ENCODE measurements around the gene NOL9.
"Not testable (repeated sequence)": the region's sequence is repeated elsewhere in the genome, so short reads cannot be mapped to it uniquely, and the experiment has no call there.

Gene NOL9

DNA sequence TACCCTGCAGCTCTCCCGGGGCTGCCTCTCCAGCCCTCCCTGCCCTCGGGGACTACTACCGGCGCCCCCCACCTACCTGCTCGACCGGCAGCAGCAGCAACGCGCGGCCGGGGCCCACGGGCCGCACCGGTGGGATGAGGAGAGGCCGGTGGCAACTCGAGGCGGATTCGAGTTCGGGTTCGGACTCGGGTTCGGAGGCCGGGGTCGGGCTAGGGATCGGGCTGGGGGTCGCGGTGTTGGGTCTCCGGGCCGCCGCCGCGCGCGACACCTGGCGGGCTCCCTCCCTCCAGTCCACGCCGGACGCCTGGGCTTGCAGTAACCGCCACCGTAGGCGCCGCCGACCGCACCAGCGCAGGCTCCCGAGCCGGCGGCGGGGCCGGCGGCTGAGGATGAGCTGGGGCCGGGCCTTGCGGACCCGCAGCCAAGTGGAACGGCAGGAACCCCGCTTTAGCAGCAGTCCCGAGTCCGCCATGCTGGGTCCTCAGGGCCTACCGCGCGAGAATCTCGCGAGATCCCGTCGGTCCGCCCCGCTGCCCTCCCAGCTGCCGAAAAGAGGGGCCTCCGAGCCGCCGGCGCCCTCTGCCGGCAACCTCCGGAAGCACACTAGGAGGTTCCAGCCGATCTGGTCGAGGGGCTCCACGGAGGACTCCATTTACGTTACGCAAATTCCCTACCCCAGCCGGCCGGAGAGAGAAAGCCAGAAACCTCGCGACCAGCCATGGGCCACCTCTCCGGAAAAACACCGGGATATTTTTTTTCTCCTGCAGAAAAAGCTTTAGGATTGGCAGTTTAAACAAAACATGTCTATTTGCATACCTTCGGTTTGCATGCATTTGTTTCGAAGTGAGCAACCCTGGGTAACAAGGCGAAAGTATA, at the start of gene NOL9:
NOL9 (minus strand) TSS at position 483 of the 876 bp plus-strand sequence; CDS start at position 472, 11 bp downstream.
- no peaks in the 10 kb centered on the region for H3K9me3 Mint-ChIP-seq
- peak within 1 kb of the TSS; percentile 87 for H3K4me3 Mint-ChIP-seq
- peak; percentile 97 for DNase-seq
- no peaks in the 10 kb centered on the region for H3K27me3 Mint-ChIP-seq
- H3K27ac Mint-ChIP-seq = peak within 1 kb of the TSS; percentile 88
- peaks cover 31% of the 10 kb centered on the region for H3K36me3 Mint-ChIP-seq (ENCODE audit: low read depth)
- peaks cover 19% of the 10 kb centered on the region for H3K4me1 Mint-ChIP-seq (ENCODE audit: low read depth)

DNA sequence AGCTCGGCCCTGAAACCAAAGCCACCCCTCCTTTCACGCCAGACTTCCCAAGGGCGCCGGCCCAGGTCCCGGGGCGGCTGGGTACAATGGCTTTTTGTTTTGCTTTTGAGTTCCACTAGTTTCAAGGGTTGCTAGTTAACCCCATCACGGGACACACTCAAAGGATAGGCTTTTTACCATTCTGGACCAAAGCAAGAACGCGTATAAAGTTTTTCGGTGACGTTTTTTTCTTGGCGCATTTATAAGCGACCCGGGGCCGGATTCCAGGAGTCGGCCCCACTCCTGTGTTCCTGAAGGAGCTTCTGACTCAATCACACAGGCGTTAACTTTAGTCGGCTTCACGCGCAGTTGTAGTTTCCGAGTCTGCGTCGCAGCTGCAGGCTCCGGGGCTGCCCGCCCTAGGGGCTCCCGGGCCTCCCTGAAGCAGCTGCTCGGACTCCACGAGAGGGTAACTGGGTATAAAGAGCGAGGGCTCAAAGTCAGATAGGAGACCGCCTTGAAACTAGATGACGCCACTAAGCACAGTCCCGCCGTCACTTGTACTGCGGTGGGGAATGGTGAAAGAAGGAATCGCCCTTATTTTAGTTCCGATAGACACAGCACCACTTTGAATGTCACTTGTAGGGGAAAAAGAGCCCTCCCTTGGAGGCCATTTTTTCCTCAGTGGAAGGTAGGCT, 49.1 kb upstream of the NOL9 start:
- H3K36me3 Mint-ChIP-seq (ENCODE audit: low read depth) = peaks cover 33% of the 10 kb centered on the region
- no peaks in the 10 kb centered on the region for H3K9me3 Mint-ChIP-seq
- H3K4me1 Mint-ChIP-seq (ENCODE audit: low read depth) = peaks cover 28% of the 10 kb centered on the region
- peak; percentile 80 for DNase-seq
- peak overlapping the region; percentile 97 for H3K27ac Mint-ChIP-seq
- H3K4me3 Mint-ChIP-seq = peak overlapping the region; percentile 81
- H3K27me3 Mint-ChIP-seq = no peaks in the 10 kb centered on the region

DNA sequence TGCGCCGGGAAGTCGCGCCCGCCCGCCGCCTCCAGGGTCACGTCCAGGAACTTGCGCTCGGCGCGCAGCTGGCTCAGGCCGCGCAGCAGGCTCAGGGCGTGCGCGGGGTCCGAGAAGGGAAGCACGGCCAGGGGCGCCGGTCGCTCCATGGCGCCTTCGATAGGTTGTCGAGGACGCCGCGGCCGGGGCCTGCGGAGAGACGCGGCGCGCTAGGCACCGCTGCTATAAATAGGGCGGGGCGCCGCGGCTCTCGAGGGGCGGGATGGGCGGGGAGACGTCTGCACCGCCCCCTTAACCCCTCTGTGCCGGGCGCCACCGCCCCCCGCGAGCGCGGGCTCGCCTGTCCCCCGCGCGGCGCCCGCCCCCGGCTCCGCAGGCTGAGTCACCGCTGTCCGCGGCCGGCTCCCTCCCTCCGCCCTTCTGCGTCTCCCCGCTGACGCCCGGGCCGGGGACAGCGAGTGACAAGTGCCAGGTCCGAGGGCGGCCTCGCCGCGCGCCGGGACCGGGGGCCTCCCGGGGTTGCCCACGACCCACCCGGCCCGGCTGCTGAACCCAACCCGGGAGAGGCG, 48.4 kb upstream of the NOL9 start, which contains the start of gene KLHL21:
KLHL21 (minus strand) TSS at position 201 of the 569 bp plus-strand sequence; CDS start at position 149, 52 bp downstream.
- Mint-ChIP-seq H3K4me1 (ENCODE audit: low read depth) (peaks cover 31% of the 10 kb centered on the region), H3K27ac (peak within 1 kb of the TSS; percentile 98), H3K27me3 (no peaks in the 10 kb centered on the region), H3K36me3 (ENCODE audit: low read depth) (peaks cover 39% of the 10 kb centered on the region), H3K9me3 (no peaks in the 10 kb centered on the region), H3K4me3 (peak within 1 kb of the TSS; percentile 92)
- peak; percentile 92 for DNase-seq

DNA sequence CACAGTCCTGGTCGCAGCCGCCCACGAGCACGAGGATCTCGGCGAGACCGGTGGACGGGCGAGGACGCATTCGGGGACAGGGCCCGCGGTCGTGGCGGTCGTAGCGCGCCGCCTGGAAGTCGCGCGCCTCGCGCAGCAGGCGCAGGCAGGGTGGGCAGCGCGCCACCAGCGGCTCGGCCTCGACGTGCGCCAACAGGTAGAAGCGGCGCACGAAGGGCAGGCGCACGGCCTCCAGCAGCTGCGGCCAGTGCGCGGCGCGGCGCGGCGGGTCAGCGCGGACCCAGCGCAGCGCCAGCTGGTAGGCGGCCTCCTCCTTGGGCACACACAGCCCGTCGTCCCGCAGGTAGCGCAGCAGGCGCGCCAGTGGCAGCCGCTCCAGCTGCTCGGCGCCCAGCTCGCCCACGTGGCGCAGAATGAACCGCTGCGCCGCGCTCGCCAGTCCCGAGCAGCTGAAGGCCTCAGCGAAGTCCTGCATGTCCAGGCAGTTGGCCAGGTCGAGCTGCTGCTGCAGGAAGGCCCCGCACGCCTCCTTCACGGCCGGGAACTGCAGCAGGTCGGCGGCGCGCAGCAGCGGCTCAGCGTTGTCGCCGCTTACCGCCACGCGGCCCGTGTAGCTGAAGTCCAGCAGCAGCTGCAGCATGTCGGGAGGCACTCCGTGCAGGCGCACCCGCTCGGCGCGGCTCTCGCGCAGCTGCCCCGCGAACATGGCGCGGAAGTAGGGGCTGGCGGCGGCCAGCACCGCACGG, 47.8 kb upstream of the NOL9 start:
- Mint-ChIP-seq H3K36me3 (ENCODE audit: low read depth) (peaks cover 46% of the 10 kb centered on the region), H3K4me3 (peak overlapping the region; percentile 92), H3K4me1 (ENCODE audit: low read depth) (peaks cover 38% of the 10 kb centered on the region), H3K9me3 (no peaks in the 10 kb centered on the region), H3K27me3 (no peaks in the 10 kb centered on the region), H3K27ac (peak overlapping the region; percentile 98)
- DNase-seq = no peak

DNA sequence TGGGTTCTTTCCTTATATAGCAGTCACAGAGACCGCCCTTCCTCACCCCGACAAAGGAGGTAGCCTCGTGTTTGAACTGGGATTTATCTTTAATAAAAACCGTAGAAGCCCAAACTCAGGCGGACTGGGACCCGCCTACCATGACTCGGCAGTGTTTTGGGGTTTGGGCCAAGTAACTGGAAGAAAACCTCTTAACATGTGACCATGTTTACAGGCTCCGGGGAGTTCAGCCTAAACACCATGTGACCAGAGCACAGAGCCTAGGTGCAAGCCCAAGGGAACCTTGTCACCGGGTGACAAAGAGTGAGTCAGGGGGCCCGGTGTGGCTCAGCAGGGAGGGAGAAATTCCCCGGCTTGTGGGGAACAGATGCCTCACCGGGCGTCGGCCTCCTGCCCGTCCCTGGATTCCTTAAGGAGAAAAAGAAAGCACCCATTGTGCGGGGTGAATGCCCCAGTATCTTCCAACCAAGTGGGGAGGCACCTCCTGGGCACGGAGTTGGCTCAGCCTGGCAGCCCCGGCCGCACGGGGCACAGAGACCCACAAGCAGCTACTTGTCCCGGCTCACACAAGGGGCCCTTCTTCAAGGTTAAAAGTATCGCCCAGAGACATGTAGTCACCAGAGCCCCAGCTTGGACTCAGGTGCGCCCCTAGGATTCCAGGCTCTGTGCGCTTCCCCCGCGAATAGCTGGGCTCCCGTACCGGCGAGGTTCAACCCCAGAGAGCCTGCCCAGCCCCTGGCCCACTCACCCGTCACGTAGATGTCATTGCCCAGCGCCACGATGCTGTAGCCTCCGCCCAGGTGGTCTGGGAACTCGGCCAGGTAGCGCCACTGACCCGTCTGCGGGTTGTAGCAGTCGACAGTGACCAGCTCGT, 47.0 kb upstream of the NOL9 start:
- H3K4me1 Mint-ChIP-seq (ENCODE audit: low read depth) = peaks cover 46% of the 10 kb centered on the region
- peak overlapping the region; percentile 92 for H3K4me3 Mint-ChIP-seq
- DNase-seq = peak; percentile 86
- peak overlapping the region; percentile 98 for H3K27ac Mint-ChIP-seq
- H3K9me3 Mint-ChIP-seq = no peaks in the 10 kb centered on the region
- H3K36me3 Mint-ChIP-seq (ENCODE audit: low read depth) = peaks cover 54% of the 10 kb centered on the region
- H3K27me3 Mint-ChIP-seq = no peaks in the 10 kb centered on the region

DNA sequence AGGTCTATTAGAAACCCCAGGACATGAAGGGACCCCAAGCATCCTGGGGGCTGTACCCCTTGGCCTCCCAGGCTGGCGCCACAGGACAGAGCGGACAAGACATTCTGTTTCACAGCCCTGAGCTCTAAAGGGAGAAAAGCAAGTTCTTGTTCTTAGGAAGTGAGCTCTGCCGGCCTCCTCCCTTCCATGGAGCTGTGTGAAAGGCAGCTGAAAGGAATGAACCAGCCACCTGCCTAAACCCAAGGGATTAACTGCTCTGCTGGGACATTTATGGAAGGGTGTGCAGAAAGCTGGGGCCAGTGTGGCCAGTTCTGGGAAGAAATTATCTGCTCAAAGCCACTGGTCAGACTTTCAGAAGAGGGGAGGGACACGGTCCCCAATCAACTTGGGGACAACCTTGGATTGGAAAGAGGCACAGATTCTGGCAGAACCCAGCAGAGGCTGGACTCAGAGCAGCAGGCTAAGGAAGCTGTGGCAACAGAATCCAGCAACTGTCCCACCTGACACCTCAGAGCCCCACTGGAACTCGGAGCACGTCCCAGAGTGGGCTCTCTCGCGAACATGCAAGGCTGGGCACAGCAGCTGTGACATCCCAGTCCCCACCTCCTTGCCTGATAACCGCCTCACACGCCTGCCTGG, 46.2 kb upstream of the NOL9 start:
- Mint-ChIP-seq H3K27ac (peak overlapping the region; percentile 98), H3K4me3 (peak overlapping the region; percentile 92), H3K36me3 (ENCODE audit: low read depth) (peaks cover 62% of the 10 kb centered on the region), H3K9me3 (no peaks in the 10 kb centered on the region), H3K4me1 (ENCODE audit: low read depth) (peaks cover 53% of the 10 kb centered on the region), H3K27me3 (no peaks in the 10 kb centered on the region)
- no peak for DNase-seq

DNA sequence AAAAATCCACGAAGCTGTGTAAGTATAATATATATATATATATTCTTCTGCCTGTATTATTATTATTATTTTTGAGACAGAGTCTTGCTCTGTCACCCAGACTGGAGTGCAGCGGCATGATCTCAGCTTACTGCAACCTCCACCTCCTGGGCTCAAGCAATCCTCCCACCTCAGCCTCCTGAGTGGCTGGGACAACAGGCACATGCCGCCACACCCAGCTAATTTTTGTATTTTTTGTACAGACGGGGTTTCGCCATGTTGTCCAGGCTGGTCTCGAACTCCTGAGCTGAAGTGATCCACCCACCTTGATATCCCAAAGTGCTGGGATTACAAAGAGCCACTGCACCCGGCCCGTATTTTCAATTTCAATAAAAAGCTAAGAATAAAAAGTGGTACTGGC, 45.7 kb upstream of the NOL9 start:
- peaks cover 55% of the 10 kb centered on the region for H3K4me1 Mint-ChIP-seq (ENCODE audit: low read depth)
- not testable (repeated sequence) for H3K27me3 Mint-ChIP-seq, DNase-seq, H3K9me3 Mint-ChIP-seq
- H3K27ac Mint-ChIP-seq = peak overlapping the region; percentile 98
- peaks cover 67% of the 10 kb centered on the region for H3K36me3 Mint-ChIP-seq (ENCODE audit: low read depth)
- H3K4me3 Mint-ChIP-seq = peak overlapping the region; percentile 92

DNA sequence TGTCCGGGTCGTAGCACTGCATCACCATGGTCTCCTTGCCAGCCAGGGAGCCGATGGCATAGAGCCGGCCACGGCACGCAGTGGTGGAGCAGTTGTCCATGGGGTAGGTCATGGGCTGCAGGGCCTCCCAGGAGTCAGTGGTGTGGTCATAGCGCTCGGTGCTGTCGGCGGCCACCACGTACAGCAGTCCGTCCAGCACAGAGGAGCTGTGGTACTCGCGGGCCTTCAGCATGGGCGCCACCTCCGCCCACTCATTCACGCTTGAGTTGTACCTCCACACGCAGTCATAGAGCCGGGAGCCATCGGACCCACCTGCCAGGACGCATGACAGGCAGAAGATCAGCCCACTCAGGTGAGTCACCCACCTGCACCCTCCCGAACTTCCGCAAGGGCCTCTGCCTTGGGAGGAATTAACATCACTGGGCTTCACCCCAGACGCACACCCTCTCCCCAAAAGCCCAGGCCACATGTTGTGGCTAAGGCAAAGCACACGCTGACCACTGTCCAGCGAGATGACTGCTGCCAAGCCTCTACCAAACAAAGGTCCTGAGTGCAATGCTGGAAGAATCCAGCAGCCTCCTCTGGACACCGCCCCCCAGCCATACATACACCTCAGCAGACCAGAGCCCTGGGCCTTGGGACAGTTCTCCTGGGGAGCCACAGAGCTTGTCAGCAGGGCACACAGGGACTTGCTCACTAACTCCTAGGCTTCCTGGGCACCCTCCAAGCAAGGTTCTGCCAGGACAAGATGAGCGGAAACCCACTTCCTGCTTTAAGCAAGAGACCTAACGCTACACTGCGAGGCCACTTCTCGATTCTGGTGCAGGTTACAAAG, 45.0 kb upstream of the NOL9 start:
- Mint-ChIP-seq H3K4me1 (ENCODE audit: low read depth) (peaks cover 54% of the 10 kb centered on the region), H3K27ac (peak overlapping the region; percentile 98), H3K9me3 (no peaks in the 10 kb centered on the region), H3K36me3 (ENCODE audit: low read depth) (peaks cover 73% of the 10 kb centered on the region), H3K4me3 (peak overlapping the region; percentile 92), H3K27me3 (no peaks in the 10 kb centered on the region)
- DNase-seq = peak; percentile 64

DNA sequence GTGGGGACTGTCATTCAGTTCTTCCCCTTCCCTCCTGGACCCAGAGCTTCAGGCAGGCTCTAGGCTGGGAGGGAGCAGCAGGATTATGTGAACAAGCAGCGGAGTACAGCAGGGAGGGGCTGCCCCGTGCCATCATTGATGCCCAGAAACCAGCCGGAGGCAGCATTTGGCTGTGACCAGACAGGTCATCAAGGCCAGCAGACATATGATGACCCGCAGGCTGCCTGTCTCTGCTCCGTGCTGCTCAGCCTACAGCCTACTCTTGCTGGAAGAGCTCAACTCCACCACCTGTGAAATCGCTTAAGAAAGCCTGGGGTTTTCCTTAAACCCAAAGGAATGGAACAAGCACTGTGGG, 43.4 kb upstream of the NOL9 start:
- peaks cover 89% of the 10 kb centered on the region for H3K36me3 Mint-ChIP-seq (ENCODE audit: low read depth)
- H3K4me3 Mint-ChIP-seq = no peak overlapping the region
- no peaks in the 10 kb centered on the region for H3K9me3 Mint-ChIP-seq
- no peak for DNase-seq
- H3K4me1 Mint-ChIP-seq (ENCODE audit: low read depth) = peaks cover 51% of the 10 kb centered on the region
- H3K27me3 Mint-ChIP-seq = no peaks in the 10 kb centered on the region
- H3K27ac Mint-ChIP-seq = peak overlapping the region; percentile 75

DNA sequence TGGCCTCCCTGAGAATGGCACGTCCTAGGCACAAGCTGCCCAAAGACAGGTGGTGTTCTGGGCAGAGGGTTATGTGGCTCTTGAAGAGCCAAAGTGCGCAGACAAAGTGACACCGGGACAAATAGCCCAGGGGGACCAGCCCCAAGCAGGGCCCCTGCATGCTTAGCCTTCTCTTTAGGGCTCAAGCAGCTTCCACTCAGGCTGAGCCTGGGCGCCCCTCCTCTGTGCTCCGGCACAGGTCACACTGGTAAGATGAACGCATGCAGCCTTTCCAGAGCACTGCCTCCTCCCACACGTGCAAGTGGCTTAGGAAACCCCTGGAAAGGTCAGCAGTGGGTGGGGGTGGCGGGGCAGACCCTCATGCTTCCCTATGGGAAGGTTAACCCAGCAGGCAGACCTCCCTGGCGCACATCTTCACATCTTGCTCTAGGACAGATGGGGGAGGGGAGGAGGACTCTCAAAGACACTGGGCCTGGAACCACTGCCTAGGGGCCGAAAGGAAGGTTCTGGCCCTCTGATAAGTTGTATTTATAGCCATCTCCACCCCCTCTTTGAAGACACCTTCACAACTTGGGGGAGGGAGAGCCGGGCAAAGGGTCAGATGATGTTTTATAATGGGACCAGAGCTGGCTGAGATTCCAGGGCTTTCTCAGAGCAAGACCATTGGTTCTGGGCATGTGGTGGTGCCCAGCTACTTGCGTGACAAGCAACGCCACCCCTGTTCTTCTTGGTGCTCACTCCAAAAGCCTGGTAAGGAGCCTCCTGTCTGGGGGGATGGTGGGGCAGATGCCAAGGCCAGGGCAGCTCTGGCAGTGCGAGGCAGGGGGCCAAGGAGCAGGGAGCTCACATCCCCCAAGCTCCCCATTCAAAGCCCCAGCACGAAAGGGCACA, 42.8 kb upstream of the NOL9 start:
- no peak for DNase-seq
- Mint-ChIP-seq H3K36me3 (ENCODE audit: low read depth) (peaks cover 96% of the 10 kb centered on the region), H3K4me1 (ENCODE audit: low read depth) (peaks cover 51% of the 10 kb centered on the region), H3K27me3 (no peaks in the 10 kb centered on the region), H3K4me3 (no peak overlapping the region), H3K9me3 (no peaks in the 10 kb centered on the region), H3K27ac (peak overlapping the region; percentile 75)

DNA sequence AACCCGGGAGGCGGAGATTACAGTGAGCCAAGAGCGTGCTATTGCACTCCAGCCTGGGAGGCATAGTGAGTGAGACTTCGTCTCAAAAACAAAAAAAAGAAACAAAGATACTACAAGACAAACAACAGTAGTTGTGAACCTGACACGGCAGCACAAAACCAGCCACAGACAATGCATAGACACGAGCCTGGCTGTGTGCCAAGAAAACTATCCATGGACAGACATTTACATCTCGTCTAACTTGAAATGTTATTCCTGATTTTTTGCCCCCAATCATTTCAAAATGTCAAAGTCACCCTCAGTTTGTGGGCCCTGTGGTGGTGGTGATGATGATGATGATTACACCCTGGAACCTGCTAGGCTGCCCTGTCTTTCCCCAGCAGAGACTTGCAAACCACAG, 42.0 kb upstream of the NOL9 start:
- H3K4me3 Mint-ChIP-seq = no peak overlapping the region
- no peaks in the 10 kb centered on the region for H3K9me3 Mint-ChIP-seq
- H3K4me1 Mint-ChIP-seq (ENCODE audit: low read depth) = peaks cover 57% of the 10 kb centered on the region
- H3K27me3 Mint-ChIP-seq = no peaks in the 10 kb centered on the region
- peak overlapping the region; percentile 69 for H3K27ac Mint-ChIP-seq
- H3K36me3 Mint-ChIP-seq (ENCODE audit: low read depth) = peaks cover 97% of the 10 kb centered on the region
- DNase-seq = no peak

All from activated T-cell treated with anti-CD3 and anti-CD28 coated beads, Interleukin-2, amount 50 U/mL, for 24 hours (primary cell).